Jurkat, Clone E6-1 (cell line): ENCODE measurements around the gene TEKT5.
"Not testable (repeated sequence)": the region's sequence is repeated elsewhere in the genome, so short reads cannot be mapped to it uniquely, and the experiment has no call there.

Source experiments
- DNase-seq: peaks from one replicate; pipeline ENCODE4 v3.0.0-alpha.2; 2011; ENCODE audit warnings: low read depth, low spot score
- H3K4me3 ChIP-seq: 2 replicates; pipeline ENCODE4 v1.5.1; 2011; ENCODE audit warnings: mild to moderate bottlenecking, low read length, control low read depth, moderate library complexity

Gene TEKT5

GRCh38 chr16:10663744-10664143, 31.0 kb downstream of the TEKT5 start:
- DNase-seq: no peak
- H3K4me3 ChIP-seq: no peak overlapping the region

- H3K4me3 ChIP-seq: no peak overlapping the region
- no peak for DNase-seq
Observed at GRCh38 chr16:10663146-10663545, 31.6 kb downstream of the TEKT5 start.

GRCh38 chr16:10662212-10662611, 32.5 kb downstream of the TEKT5 start:
- DNase-seq: peak; percentile 26

GRCh38 chr16:10661737-10662136, 33.0 kb downstream of the TEKT5 start:
- DNase-seq: no peak
- H3K4me3 ChIP-seq: no peak overlapping the region

More at GRCh38 chr16:10662212-10662611, 32.5 kb downstream of the TEKT5 start:
- H3K4me3 ChIP-seq: no peak overlapping the region

GRCh38 chr16:10660950-10661635, 33.6 kb downstream of the TEKT5 start:
- DNase-seq: no peak
- no peak overlapping the region for H3K4me3 ChIP-seq

GRCh38 chr16:10658943-10659342, 35.8 kb downstream of the TEKT5 start:
- H3K4me3 ChIP-seq: no peak overlapping the region
- no peak for DNase-seq

GRCh38 chr16:10657925-10658324, 36.8 kb downstream of the TEKT5 start:
- DNase-seq: no peak

GRCh38 chr16:10656618-10657017, 38.1 kb downstream of the TEKT5 start:
- no peak overlapping the region for H3K4me3 ChIP-seq
- no peak for DNase-seq

More at GRCh38 chr16:10657925-10658324, 36.8 kb downstream of the TEKT5 start:
- H3K4me3 ChIP-seq: no peak overlapping the region

- H3K4me3 ChIP-seq: no peak overlapping the region
- no peak for DNase-seq
Observed at GRCh38 chr16:10655415-10655977, 39.2 kb downstream of the TEKT5 start.

- H3K4me3 ChIP-seq: no peak overlapping the region
- DNase-seq: no peak
Observed at GRCh38 chr16:10654592-10655414, 39.9 kb downstream of the TEKT5 start.

GRCh38 chr16:10652730-10653590, 41.8 kb downstream of the TEKT5 start:
- no peak for DNase-seq
- H3K4me3 ChIP-seq: no peak overlapping the region

- not testable (repeated sequence) for DNase-seq
Observed at GRCh38 chr16:10649098-10649497, 45.6 kb downstream of the TEKT5 start.

GRCh38 chr16:10647721-10648296, 46.9 kb downstream of the TEKT5 start:
- DNase-seq: no peak
- no peak overlapping the region for H3K4me3 ChIP-seq

More at GRCh38 chr16:10649098-10649497, 45.6 kb downstream of the TEKT5 start:
- H3K4me3 ChIP-seq: not testable (repeated sequence)

- H3K4me3 ChIP-seq: no peak overlapping the region
- no peak for DNase-seq
Observed at GRCh38 chr16:10647264-10647720, 47.4 kb downstream of the TEKT5 start.

GRCh38 chr16:10646581-10647263, 48.0 kb downstream of the TEKT5 start:
- no peak for DNase-seq

GRCh38 chr16:10646228-10646580, 48.5 kb downstream of the TEKT5 start:
- no peak for DNase-seq
- no peak overlapping the region for H3K4me3 ChIP-seq

More at GRCh38 chr16:10646581-10647263, 48.0 kb downstream of the TEKT5 start:
- H3K4me3 ChIP-seq: no peak overlapping the region

GRCh38 chr16:10644092-10644491, 50.6 kb downstream of the TEKT5 start:
- no peak overlapping the region for H3K4me3 ChIP-seq
- no peak for DNase-seq

- H3K4me3 ChIP-seq: no peak overlapping the region
- no peak for DNase-seq
Observed at GRCh38 chr16:10642964-10643363, 51.8 kb downstream of the TEKT5 start.
